ENCODE data around the gene NINJ1.

The NINJ1 gene

DNA sequence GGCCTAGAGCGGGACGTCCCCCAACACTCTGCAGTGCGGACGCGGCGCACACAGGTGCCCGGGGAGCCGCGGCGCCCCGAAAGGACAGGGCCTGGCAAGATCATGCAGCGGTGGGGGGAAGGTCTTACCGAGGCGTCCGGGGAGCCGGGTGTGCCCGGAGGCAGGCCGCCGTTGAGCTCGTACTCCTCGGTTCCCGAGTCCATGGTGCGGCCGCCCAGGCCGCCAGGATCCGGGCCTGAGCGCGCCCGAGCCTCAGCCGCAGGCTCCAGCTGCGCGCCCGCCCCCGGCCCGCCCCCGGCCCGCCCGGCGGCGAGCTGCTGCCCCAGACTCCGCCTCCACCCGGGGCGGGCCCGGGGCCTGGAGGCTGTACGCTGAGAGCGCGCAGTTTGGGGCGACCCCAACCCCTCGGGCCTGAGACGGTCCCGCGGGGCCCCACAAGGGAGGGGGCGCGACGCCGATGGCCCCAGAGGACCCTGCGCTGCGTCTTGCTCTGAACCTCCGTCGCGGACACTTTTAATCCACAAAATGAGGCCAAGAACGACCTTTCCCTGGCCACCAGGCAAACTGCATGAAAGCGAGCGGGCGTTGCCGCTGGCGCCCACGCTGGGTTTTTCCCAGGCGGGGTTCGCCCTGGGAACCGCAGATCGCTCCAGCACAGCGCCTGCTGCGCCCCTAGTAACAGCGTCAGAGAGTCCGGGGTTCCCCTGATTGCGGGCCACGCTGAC is at the start of gene NINJ1:
Gene NINJ1, minus strand, starts transcription at position 237 of the 725 bp plus-strand sequence. Its CDS starts 34 bp downstream, at position 203.
- H3K27me3 ChIP-seq (ENCODE audit: insufficient read depth, low read length): peaks cover 4% of the 10 kb centered on the region
- H2AFZ ChIP-seq (ENCODE audit: low read depth, low read length): peak within 1 kb of the TSS; percentile 96
- peak within 1 kb of the TSS; percentile 79 for H3K4me3 ChIP-seq (ENCODE audit: low read length)
- H3K4me1 ChIP-seq (ENCODE audit: insufficient read depth, low read length): peaks cover 16% of the 10 kb centered on the region
- no peaks in the 10 kb centered on the region for H3K36me3 ChIP-seq (ENCODE audit: insufficient read depth, low read length)
- H3K9me3 ChIP-seq (ENCODE audit: low read length): peaks cover 2% of the 10 kb centered on the region

DNA sequence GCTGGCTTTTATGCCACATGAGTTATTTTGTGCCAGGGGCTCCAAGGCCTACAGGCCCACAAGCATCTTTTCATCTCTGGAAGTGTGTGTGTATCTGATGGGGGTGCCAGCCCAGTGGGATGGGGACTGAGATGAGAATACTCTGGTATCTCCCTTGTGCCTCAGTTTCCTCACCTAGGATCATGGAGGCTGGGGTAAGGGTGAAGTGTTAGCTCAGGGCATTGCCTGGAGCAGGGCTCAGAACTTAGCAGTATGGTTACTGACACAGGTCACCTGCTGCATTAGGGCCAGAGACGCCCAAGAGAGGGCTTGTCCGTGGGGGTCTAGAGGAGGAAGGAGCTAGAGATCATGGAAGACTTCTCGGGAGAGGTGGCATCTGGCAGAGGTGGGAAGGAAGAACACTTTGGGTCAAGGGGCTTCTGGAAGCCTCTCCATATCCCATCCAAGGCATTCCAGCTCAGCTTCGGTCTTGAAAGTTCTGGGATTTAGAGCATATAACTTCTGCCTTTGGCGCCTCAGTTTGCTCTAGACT is 49.1 kb upstream of the NINJ1 start:
- H3K27me3 ChIP-seq (ENCODE audit: insufficient read depth, low read length): peaks cover 55% of the 10 kb centered on the region
- no peak overlapping the region for H3K4me3 ChIP-seq (ENCODE audit: low read length)
- H3K9me3 ChIP-seq (ENCODE audit: low read length): peaks cover 6% of the 10 kb centered on the region
- peaks cover 12% of the 10 kb centered on the region for H3K4me1 ChIP-seq (ENCODE audit: insufficient read depth, low read length)
- no peak overlapping the region for H2AFZ ChIP-seq (ENCODE audit: low read depth, low read length)
- no peaks in the 10 kb centered on the region for H3K36me3 ChIP-seq (ENCODE audit: insufficient read depth, low read length)

- Histone ChIP-seq H2AFZ (ENCODE audit: low read depth, low read length) (no peak overlapping the region), H3K36me3 (ENCODE audit: insufficient read depth, low read length) (no peaks in the 10 kb centered on the region), H3K27me3 (ENCODE audit: insufficient read depth, low read length) (peaks cover 57% of the 10 kb centered on the region), H3K4me3 (ENCODE audit: low read length) (no peak overlapping the region), H3K4me1 (ENCODE audit: insufficient read depth, low read length) (peaks cover 12% of the 10 kb centered on the region), H3K9me3 (ENCODE audit: low read length) (peaks cover 6% of the 10 kb centered on the region)
These were observed 48.5 kb upstream of the NINJ1 start for GRCh38 chr9:93182572-93182971.

DNA sequence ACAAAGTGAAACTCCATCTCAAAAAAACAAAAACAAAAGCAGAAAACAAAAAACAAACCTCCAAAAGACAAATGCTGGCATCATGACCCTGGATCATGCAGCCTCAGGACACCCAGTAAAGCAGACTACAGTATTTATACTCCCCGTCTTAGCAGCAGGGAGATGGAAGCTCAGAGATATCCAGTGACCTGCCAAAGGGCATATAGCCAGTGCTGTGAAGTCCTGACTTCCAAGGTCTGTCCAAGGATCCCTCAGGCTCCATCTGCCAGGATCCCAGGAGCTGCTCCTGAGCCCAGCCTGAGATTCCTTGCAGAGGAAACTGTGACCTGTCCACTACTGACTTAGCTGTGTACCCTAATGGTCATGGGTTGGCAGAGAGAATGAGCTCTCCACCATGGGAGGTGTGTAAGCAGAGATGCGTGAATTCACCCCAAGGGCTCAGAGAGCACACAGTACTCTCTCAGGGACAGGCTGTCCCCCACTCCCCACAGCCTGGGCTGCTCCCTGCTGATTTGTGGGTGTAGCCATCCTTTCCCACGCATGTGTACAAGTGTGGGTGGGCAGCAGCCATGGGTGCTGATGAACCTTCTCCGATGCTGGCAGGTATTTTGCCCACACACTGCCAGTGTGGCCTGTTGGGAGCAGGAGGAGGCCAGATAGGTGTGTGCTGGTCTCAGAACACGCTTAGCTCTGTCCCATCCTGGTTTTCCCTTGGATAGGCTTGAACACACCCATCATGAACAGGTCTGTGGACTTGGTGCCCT is 47.8 kb upstream of the NINJ1 start:
- Histone ChIP-seq H3K36me3 (ENCODE audit: insufficient read depth, low read length) (no peaks in the 10 kb centered on the region), H3K4me3 (ENCODE audit: low read length) (no peak overlapping the region), H3K27me3 (ENCODE audit: insufficient read depth, low read length) (peaks cover 57% of the 10 kb centered on the region), H3K4me1 (ENCODE audit: insufficient read depth, low read length) (peaks cover 12% of the 10 kb centered on the region), H3K9me3 (ENCODE audit: low read length) (peaks cover 6% of the 10 kb centered on the region), H2AFZ (ENCODE audit: low read depth, low read length) (no peak overlapping the region)

DNA sequence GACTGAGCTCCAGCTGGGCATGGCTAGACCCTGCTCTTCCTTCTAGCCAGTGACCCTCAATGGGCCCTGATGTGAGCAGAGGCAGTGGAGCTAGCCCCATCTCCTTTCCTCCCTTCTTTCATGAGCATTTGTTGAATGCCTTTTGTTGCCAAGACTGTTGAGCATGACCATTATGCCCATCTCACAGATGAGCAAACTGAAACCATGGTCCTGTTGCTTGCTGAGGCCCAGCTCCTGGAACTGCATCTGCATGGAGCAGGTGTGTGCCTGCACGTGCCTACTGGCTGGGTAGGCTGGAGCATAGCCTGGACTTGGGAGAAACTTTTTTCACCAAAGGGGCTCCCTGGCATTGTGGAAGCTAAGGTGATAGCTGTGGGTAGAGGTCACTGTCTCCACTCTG is 46.9 kb upstream of the NINJ1 start:
- no peaks in the 10 kb centered on the region for H3K36me3 ChIP-seq (ENCODE audit: insufficient read depth, low read length)
- H2AFZ ChIP-seq (ENCODE audit: low read depth, low read length): no peak overlapping the region
- H3K9me3 ChIP-seq (ENCODE audit: low read length): peaks cover 6% of the 10 kb centered on the region
- peaks cover 56% of the 10 kb centered on the region for H3K27me3 ChIP-seq (ENCODE audit: insufficient read depth, low read length)
- H3K4me3 ChIP-seq (ENCODE audit: low read length): no peak overlapping the region
- peaks cover 5% of the 10 kb centered on the region for H3K4me1 ChIP-seq (ENCODE audit: insufficient read depth, low read length)

- Histone ChIP-seq H3K4me3 (ENCODE audit: low read length) (no peak overlapping the region), H3K36me3 (ENCODE audit: insufficient read depth, low read length) (no peaks in the 10 kb centered on the region), H3K9me3 (ENCODE audit: low read length) (peaks cover 6% of the 10 kb centered on the region), H3K4me1 (ENCODE audit: insufficient read depth, low read length) (no peaks in the 10 kb centered on the region), H3K27me3 (ENCODE audit: insufficient read depth, low read length) (peaks cover 51% of the 10 kb centered on the region), H2AFZ (ENCODE audit: low read depth, low read length) (no peak overlapping the region)
These were observed 45.1 kb upstream of the NINJ1 start for GRCh38 chr9:93178851-93179786.

GRCh38 chr9:93177676-93178075 is 43.6 kb upstream of the NINJ1 start:
- H3K9me3 ChIP-seq (ENCODE audit: low read length): peaks cover 6% of the 10 kb centered on the region
- H3K4me1 ChIP-seq (ENCODE audit: insufficient read depth, low read length): no peaks in the 10 kb centered on the region
- H3K27me3 ChIP-seq (ENCODE audit: insufficient read depth, low read length): peaks cover 47% of the 10 kb centered on the region
- H2AFZ ChIP-seq (ENCODE audit: low read depth, low read length): no peak overlapping the region
- H3K36me3 ChIP-seq (ENCODE audit: insufficient read depth, low read length): no peaks in the 10 kb centered on the region
- H3K4me3 ChIP-seq (ENCODE audit: low read length): no peak overlapping the region

- no peaks in the 10 kb centered on the region for H3K4me1 ChIP-seq (ENCODE audit: insufficient read depth, low read length)
- H3K36me3 ChIP-seq (ENCODE audit: insufficient read depth, low read length): no peaks in the 10 kb centered on the region
These were observed 40.9 kb upstream of the NINJ1 start for GRCh38 chr9:93174976-93175375.

GRCh38 chr9:93173365-93174051 is 39.5 kb upstream of the NINJ1 start:
- no peaks in the 10 kb centered on the region for H3K9me3 ChIP-seq (ENCODE audit: low read length)
- peaks cover 17% of the 10 kb centered on the region for H3K27me3 ChIP-seq (ENCODE audit: insufficient read depth, low read length)
- no peak overlapping the region for H2AFZ ChIP-seq (ENCODE audit: low read depth, low read length)
- H3K36me3 ChIP-seq (ENCODE audit: insufficient read depth, low read length): no peaks in the 10 kb centered on the region
- H3K4me3 ChIP-seq (ENCODE audit: low read length): no peak overlapping the region
- no peaks in the 10 kb centered on the region for H3K4me1 ChIP-seq (ENCODE audit: insufficient read depth, low read length)

More at GRCh38 chr9:93174976-93175375, 40.9 kb upstream of the NINJ1 start:
- H3K27me3 ChIP-seq (ENCODE audit: insufficient read depth, low read length): peaks cover 25% of the 10 kb centered on the region
- H3K4me3 ChIP-seq (ENCODE audit: low read length): no peak overlapping the region
- no peaks in the 10 kb centered on the region for H3K9me3 ChIP-seq (ENCODE audit: low read length)
- H2AFZ ChIP-seq (ENCODE audit: low read depth, low read length): no peak overlapping the region

DNA sequence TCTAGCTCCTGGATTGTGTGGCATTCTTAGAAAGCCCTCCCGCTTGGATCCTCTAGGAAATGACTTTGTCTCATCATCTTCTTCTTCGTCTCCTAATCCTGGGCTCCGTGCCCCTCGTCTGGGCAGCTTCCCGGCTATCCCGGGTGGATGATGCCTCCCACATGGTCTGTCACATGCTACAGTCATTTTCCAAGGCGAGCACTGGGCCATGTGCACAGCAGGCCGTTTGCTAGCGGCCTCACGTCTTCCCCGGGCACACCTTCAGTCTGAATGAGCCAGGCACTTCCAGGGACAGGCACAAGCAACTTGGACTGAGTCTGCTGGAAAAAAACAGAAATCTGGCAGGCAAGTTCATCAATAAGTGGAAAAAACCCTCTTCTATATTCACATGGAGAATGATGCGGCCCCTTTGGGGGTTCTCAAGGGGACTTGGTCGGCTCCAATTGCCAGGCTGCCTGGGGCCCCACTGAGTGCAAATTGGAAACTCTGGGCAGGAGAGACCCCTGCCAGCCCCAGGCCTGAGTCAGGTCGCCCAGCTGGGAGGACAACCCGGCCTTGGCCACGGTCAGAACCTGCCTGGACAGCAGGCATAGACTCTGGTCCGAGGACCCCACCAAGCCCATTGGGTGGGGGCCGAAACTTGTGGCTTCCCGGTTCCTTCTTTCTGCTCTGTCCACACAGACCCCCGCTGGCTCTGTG is 38.8 kb upstream of the NINJ1 start:
- Histone ChIP-seq H3K4me3 (ENCODE audit: low read length) (no peak overlapping the region), H3K36me3 (ENCODE audit: insufficient read depth, low read length) (no peaks in the 10 kb centered on the region), H3K27me3 (ENCODE audit: insufficient read depth, low read length) (peaks cover 11% of the 10 kb centered on the region), H3K4me1 (ENCODE audit: insufficient read depth, low read length) (no peaks in the 10 kb centered on the region), H2AFZ (ENCODE audit: low read depth, low read length) (no peak overlapping the region), H3K9me3 (ENCODE audit: low read length) (no peaks in the 10 kb centered on the region)

DNA sequence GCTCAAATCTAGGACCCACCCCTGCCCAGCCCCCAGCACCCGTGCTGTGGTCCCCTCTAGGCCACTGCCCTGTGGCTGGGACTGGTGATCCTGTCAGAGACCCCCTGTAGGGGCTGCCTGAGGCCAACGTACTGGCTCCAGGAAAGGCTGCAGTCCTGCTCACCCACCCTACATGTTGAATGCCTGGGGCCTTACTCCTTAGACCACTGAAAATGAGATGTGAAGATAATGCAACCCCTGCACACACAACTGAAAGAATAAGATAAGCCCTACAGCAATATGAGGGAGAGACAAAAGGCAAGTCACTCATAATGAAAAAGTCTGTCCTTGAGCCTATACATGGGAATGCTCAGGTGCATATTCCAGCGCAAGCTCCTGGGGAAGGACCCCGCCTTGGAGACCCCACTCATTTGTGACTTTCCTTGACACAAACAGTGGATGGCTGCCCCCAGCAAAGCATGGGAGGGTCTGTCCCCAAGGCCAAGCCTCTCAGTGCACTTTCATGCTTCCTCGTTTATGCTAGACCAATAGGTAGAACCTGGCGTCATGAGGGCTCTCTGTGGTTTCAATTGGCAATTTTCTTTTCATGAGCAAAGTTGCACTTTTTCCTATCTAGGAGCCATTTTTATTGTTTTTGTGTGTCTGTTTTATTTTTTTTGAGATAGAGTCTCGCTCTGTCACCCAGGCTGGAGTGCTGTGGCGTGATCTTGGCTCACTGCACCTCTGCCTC is 37.4 kb upstream of the NINJ1 start:
- Histone ChIP-seq H3K4me1 (ENCODE audit: insufficient read depth, low read length) (no peaks in the 10 kb centered on the region), H3K9me3 (ENCODE audit: low read length) (no peaks in the 10 kb centered on the region), H3K36me3 (ENCODE audit: insufficient read depth, low read length) (no peaks in the 10 kb centered on the region), H3K27me3 (ENCODE audit: insufficient read depth, low read length) (peaks cover 8% of the 10 kb centered on the region), H3K4me3 (ENCODE audit: low read length) (no peak overlapping the region), H2AFZ (ENCODE audit: low read depth, low read length) (no peak overlapping the region)

All from neuron (in vitro differentiated cells).